Middle frontal gyrus (tissue), 1 donor: ENCODE results near the gene SMOC1.
"Not testable (repeated sequence)": the region's sequence is repeated elsewhere in the genome, so short reads cannot be mapped to it uniquely, and the experiment has no call there.

Experiments
- DNase-seq: peaks from one replicate; pipeline ENCODE4 v3.0.0-alpha.2; 2015; ENCODE audit warnings: low spot score; ENCODE audit errors: extremely low spot score

SMOC1 gene

GRCh38 chr14:69900603-69901002 is 21.4 kb downstream of the SMOC1 start:
- DNase-seq: no peak

GRCh38 chr14:69901113-69901951 is 22.1 kb downstream of the SMOC1 start:
- DNase-seq: no peak

- DNase-seq: not testable (repeated sequence)
Measured at GRCh38 chr14:69903046-69903445, 23.8 kb downstream of the SMOC1 start.

GRCh38 chr14:69904246-69904645 is 25.0 kb downstream of the SMOC1 start:
- no peak for DNase-seq

- DNase-seq: no peak
Measured at GRCh38 chr14:69906201-69906600, 27.0 kb downstream of the SMOC1 start.

GRCh38 chr14:69909826-69910550 is 30.8 kb downstream of the SMOC1 start:
- no peak for DNase-seq

GRCh38 chr14:69910871-69911270 is 31.7 kb downstream of the SMOC1 start:
- DNase-seq: no peak

- DNase-seq: no peak
Measured at GRCh38 chr14:69913686-69914085, 34.5 kb downstream of the SMOC1 start.

GRCh38 chr14:69916396-69916795 is 37.2 kb downstream of the SMOC1 start:
- DNase-seq: no peak

- no peak for DNase-seq
Measured at GRCh38 chr14:69917287-69917686, 38.1 kb downstream of the SMOC1 start.

GRCh38 chr14:69919815-69920214 is 40.6 kb downstream of the SMOC1 start:
- no peak for DNase-seq

GRCh38 chr14:69921052-69921451 is 41.8 kb downstream of the SMOC1 start:
- DNase-seq: no peak

GRCh38 chr14:69922198-69922597 is 43.0 kb downstream of the SMOC1 start:
- DNase-seq: no peak

- no peak for DNase-seq
Measured at GRCh38 chr14:69924201-69924600, 45.0 kb downstream of the SMOC1 start.

GRCh38 chr14:69928111-69928523 is 48.9 kb downstream of the SMOC1 start:
- no peak for DNase-seq

GRCh38 chr14:69930780-69931379 is 51.7 kb downstream of the SMOC1 start:
- DNase-seq: no peak

- no peak for DNase-seq
Measured at GRCh38 chr14:69931960-69932359, 52.7 kb downstream of the SMOC1 start.

GRCh38 chr14:69932391-69932790 is 53.2 kb downstream of the SMOC1 start:
- DNase-seq: no peak

- DNase-seq: no peak
Measured at GRCh38 chr14:69933623-69934275, 54.5 kb downstream of the SMOC1 start.

GRCh38 chr14:69937367-69938081 is 58.3 kb downstream of the SMOC1 start:
- DNase-seq: no peak

GRCh38 chr14:69938751-69939150 is 59.5 kb downstream of the SMOC1 start:
- DNase-seq: no peak
